Fibroblast of skin of left biceps (primary cell): ENCODE measurements around the gene EML1.

Experiments used
- DNase-seq, 2 experiments: peaks; one replicate each; pipeline ENCODE4 v3.0.0-alpha.2; 2013; ENCODE audit warnings: low read depth in 2 of 2

EML1 gene

GRCh38 chr14:99803803-99804202 lies 10.6 kb downstream of the EML1 start:
- no peak for DNase-seq

GRCh38 chr14:99805757-99806439 lies 12.7 kb downstream of the EML1 start:
- DNase-seq, result no peak

- DNase-seq, result no peak
Measured at GRCh38 chr14:99806836-99807235, 13.6 kb downstream of the EML1 start.

DNA sequence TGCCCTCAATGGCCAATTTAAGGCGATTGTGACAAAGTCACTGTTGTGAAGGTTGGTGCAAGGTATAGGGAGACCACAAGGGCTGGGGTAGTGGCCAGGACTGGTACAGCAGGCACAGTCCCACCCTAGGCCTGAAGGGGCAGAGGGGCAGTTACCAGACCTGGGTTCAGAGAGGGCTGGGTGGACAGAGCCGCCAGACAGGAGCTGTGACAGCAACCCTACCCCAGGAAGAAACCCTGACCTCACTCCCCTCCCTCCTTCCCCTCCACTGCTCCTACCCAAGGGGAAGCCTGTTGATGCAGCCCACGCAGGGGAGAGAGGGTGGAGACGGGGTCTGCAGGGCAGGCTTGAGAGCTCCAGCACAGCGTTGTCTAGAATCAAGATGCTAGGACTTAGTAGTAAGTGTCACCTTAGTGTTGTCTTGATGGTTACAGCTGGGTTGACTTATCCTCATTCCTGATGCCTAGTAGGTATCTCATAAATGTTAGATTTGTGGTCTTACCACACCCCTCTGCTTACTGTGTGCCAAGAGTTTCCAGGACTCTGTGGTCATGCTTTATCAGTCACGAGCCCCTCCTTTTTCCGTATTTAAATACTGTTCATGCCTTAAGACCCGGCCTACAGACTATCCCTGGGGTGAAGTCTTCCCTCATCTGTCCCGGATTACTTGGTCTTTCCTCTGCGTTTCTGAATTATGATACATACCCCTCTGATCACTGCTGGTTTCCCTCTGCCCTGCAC lies 14.4 kb downstream of the EML1 start:
- peak in 1 of 2 experiments; percentile 18 for DNase-seq

GRCh38 chr14:99808154-99808505 lies 14.9 kb downstream of the EML1 start:
- DNase-seq, result no peak

DNA sequence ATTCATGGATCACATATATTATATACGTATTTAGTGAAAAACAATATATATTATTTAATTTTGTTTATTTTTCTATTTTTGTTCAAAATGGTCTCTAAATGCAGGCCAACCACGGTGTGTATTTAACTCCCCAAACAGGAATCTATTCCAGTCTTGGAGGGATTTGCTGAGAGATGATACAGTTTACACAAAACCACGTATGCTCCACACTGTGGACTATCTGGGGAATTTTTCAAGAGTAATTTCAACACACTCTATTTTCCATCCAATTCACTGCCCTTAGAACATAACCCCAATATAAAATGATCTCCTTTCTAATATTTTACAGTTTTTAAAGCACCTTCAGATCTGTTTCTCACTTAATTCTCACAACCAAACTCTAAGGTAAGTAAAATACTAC lies 15.3 kb downstream of the EML1 start:
- DNase-seq, result no peak

DNA sequence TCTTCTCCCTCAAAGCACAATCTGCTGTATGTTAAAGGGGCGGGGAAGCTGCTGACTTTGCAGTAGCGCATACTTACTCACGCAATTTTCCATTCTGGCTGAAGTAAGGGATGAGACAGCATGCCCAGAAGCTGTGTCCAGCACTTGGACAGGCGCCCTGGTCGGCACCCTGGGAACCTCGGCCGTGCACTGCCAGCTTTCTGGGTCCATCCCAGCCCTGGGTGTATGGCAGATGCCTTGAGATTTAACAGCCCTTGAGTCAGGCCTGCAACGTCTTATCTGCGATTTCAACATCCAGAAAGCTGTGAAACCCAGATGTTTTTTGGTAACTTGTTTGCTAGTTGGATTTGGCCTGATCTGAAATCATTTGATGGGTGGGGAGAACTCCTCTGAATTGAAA lies 16.1 kb downstream of the EML1 start:
- peak; percentile 19 to 38 for DNase-seq

- no peak for DNase-seq
Measured at GRCh38 chr14:99809859-99810558, 16.8 kb downstream of the EML1 start.

DNA sequence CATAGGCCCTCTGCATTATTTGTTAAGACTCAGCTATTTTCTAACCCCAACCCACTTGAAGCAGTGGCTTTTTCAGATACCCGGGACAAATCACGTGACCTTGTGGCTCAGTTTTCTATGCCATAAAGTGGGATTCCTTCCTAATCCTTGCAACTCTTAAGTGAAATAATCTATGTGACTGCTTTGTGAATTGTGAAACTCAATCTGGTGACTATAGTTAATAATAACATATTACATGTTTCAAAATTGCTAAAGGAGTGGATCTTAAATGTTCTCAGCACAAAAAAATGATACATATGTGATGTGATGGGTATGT lies 17.3 kb downstream of the EML1 start:
- no peak for DNase-seq

DNA sequence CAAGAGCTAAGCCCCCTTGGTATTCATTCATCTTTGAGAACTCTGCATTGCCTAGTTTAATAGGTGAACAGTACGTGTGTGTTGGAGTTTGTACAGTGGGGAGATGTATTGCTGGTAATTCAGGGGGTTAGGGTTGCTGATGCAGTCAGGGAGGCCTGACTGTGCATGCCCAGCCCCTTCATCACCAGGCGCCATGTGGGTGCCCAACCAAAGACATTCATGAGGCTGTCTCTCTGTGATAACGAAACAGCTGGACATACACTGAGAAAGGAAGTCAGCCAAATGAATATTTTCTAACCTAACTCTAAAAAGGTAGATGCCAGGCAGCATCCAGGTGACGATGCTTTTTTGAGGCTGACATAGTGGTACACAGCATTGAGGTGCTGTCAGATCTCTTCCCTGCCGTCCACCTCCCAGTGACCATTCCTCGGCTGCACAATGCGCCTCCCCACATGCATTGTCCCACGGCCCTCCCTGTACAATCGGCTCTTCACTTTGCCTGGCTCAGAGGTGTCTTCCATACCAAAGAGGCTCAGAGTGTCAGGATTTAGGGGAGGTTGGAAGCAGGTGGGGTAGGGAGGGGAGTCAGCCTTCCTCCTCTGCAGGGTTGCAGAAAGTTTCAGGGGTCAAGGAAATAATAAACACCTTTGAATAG lies 19.0 kb downstream of the EML1 start:
- DNase-seq, result no peak

DNA sequence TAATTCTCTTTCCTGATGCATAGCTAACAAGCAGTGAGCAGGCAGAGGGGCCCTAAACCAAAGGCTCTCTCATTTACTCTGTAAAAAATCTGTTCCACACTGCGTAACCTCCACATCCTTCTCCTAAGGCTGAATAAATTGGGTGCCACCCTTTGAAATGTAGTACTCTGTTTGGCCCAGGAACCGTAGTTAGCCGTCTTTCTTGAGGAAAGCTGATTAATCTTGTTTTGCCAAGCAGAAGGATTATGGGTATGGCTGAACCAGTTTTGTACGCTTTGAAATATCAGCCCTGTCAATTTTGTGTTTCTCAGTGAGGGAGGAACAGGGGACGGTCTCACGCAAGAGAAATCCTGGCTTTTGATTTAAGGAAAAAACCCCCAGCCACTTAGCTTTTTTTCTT lies 19.7 kb downstream of the EML1 start:
- DNase-seq, result no peak

GRCh38 chr14:99815696-99816095 lies 22.5 kb downstream of the EML1 start:
- no peak for DNase-seq

DNA sequence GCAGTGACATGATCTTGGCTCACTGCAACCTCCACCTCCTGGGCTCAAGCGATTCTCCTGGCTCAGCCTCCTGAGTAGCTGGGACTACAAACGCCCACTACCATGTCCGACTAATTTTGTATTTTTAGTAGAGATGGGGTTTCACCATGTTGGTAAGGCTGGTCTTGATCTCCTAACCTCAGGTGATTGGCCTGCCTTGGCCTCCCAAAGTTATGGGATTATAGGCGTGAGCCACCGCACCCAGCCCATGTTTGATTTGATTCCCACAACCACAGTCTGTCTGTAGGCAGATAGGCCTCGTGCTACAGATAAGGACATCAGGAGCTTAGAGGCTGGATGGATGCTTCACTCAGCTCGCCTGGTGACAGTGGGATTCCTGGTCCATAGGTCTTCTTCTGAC lies 23.0 kb downstream of the EML1 start:
- DNase-seq, result no peak

- no peak for DNase-seq
Measured at GRCh38 chr14:99816642-99817041, 23.4 kb downstream of the EML1 start.

DNA sequence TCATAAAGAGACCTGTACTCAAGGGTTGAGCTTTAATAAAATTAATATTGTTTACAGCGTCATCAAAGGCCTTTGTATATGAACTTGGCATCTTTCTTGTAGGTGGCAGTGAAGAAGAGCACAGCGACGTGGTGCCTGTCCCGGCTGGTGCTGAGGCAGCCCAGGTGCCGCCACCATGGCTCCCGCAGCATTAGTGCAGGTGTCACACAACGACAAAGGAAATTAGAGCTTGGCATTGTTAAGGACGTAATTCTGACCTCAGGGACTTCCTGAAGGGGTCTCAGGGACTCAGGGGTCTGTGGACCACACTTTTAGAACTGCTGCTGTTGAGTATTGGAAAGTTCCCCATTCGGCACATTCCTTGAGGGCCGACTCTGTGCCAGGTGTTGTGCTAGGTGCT lies 24.1 kb downstream of the EML1 start:
- DNase-seq, result no peak

DNA sequence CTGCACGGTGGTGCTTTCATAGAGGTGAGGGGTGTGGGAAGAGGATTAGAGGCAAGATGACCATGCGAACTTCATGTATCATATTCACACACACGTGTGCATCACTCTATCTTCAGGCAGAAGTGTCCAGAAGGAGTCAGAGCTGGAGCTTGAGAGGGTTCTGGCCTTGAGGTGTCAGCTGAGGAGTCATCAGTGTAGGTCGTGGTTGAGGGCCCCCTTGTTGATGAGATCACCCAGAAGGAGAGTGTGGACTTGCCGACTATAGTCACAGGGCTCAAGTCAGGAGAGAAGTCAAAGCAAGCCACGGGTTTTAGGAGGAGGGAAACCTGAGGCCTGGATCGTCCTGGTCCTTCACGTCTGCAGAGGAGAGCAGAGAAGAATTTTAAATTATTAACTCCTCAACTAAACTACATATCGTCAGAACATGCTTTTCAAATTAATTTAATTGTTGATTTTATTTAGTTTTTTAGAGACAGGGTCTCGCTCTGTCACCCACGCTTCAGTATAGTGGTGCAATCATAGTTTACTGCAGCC lies 25.4 kb downstream of the EML1 start:
- DNase-seq, result no peak

- DNase-seq, result no peak
Measured at GRCh38 chr14:99819514-99819913, 26.3 kb downstream of the EML1 start.

GRCh38 chr14:99820702-99821331 lies 27.6 kb downstream of the EML1 start:
- DNase-seq, result no peak

DNA sequence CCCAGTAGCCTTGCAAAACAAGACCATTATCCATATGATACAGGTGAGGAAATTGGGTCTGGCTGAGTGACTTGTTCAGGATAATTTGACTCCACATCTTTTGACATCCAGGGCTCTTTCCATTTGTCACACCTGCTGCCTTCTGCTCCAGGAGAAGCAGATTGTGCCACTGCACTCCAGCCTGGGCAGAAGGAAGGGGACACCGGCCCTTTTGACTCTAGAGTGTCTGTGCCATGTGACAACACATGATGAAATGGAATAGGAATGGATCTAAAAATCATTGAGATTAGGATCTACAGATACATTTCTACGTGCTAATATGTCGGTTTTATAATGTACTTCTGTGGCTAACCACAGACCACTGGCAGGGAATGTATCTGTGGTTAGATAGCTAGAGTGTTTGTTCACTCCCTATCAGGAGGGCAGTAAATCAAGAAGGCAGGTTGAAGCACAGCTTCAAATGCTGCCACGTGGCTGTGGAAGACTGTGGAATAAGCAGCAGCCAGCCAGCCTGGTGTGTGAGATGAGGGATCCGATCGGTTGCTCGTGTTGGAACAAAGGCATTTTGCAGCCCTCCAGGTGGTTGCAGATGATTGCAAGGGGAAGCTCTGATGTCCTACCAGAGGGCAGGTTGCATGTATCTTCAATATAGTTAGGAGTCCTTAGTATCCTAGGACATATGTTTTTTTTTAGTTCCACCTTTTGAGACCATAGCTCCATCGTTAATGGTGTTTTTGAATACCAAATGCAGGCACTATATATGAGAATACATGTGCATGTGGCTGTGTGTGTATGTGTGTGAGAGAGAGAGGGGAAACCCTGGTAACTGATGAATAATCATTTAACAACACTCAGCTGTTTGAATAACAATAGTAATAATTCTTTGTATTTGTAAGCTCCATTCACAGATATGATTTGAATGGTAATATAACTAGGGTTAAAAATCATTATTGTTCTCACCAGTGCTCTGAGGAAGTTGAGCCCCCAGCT lies 28.6 kb downstream of the EML1 start:
- peak; percentile 89 to 91 for DNase-seq

DNA sequence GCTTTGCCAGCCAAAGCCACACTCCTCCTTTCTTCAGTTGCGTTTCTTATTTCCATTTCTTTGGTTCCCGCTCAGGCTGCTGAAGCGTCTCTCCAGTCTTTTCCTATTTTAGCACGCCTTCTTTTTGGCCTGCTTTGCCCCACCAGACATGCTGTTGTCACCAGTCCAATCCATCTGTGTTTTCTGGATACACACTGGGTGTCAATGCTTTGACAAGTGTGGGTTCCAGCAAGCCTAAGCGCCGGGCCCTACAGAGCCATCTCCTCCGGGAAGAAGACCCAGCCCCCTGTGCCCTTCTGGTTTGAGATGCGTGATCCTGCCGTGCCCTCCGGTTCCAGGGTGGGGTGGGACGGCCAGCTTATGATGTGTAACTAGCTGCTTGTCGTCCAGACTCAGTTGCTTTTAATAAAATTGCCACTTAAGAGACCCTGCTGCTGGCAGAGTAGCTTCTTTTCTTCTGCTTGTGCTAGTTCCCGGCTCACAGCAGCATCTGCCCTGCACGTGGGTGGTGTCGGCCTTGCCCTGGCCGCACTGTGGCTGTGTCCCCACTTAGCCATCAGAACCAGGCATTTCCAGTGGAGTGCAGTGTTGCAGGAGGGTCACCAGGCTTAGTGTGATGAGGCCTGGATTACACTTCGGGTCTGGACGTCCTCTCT lies 29.7 kb downstream of the EML1 start:
- DNase-seq, result no peak
